Cerebellar cortex (tissue), 1 donor: ENCODE measurements around the gene ADGRE1.
A peak's percentile ranks its signal among the peaks of the same experiment; 100 is the strongest.

Experiments used
- DNase-seq: peaks from one replicate; pipeline ENCODE4 v3.0.0-alpha.2; 2015; ENCODE audit warnings: low spot score

Gene ADGRE1

GRCh38 chr19:6875218-6875617, 12.2 kb upstream of the ADGRE1 start:
- no peak for DNase-seq

- no peak for DNase-seq
Measured at GRCh38 chr19:6876748-6877147, 10.6 kb upstream of the ADGRE1 start.

- DNase-seq, result no peak
Measured at GRCh38 chr19:6877766-6878165, 9.6 kb upstream of the ADGRE1 start.

- no peak for DNase-seq
Measured at GRCh38 chr19:6886277-6886897, 992 bp upstream of the ADGRE1 start.

- no peak for DNase-seq
Measured at GRCh38 chr19:6888967-6889366, 1.6 kb downstream of the ADGRE1 start.

- no peak for DNase-seq
Measured at GRCh38 chr19:6890401-6890913, 3.1 kb downstream of the ADGRE1 start.

- no peak for DNase-seq
Measured at GRCh38 chr19:6890938-6891337, 3.6 kb downstream of the ADGRE1 start.

- no peak for DNase-seq
Measured at GRCh38 chr19:6891761-6892385, 4.5 kb downstream of the ADGRE1 start.

- no peak for DNase-seq
Measured at GRCh38 chr19:6894313-6894712, 6.9 kb downstream of the ADGRE1 start.

GRCh38 chr19:6903446-6903845, 16.1 kb downstream of the ADGRE1 start:
- DNase-seq, result no peak

- DNase-seq, result no peak
Measured at GRCh38 chr19:6906559-6907060, 19.2 kb downstream of the ADGRE1 start.

GRCh38 chr19:6911523-6911922, 24.1 kb downstream of the ADGRE1 start:
- no peak for DNase-seq

- no peak for DNase-seq
Measured at GRCh38 chr19:6914321-6914720, 26.9 kb downstream of the ADGRE1 start.

GRCh38 chr19:6916952-6917351, 29.6 kb downstream of the ADGRE1 start:
- no peak for DNase-seq

- DNase-seq, result no peak
Measured at GRCh38 chr19:6925386-6925785, 38.0 kb downstream of the ADGRE1 start.

- peak; percentile 0 for DNase-seq
Measured at GRCh38 chr19:6925801-6926751, 38.7 kb downstream of the ADGRE1 start.

GRCh38 chr19:6930190-6930589, 42.8 kb downstream of the ADGRE1 start:
- no peak for DNase-seq

GRCh38 chr19:6935069-6935468, 47.7 kb downstream of the ADGRE1 start:
- DNase-seq, result no peak

GRCh38 chr19:6935618-6936017, 48.2 kb downstream of the ADGRE1 start:
- DNase-seq, result no peak

GRCh38 chr19:6945733-6946132, 58.4 kb downstream of the ADGRE1 start:
- no peak for DNase-seq

- DNase-seq, result no peak
Measured at GRCh38 chr19:6947745-6948144, 60.4 kb downstream of the ADGRE1 start.

GRCh38 chr19:6948884-6949283, 61.5 kb downstream of the ADGRE1 start:
- DNase-seq, result no peak

- DNase-seq, result no peak
Measured at GRCh38 chr19:6952956-6953355, 65.6 kb downstream of the ADGRE1 start.
